ENCODE measurements around the gene TCEA2.
A peak's percentile ranks its signal among the peaks of the same experiment; 100 is the strongest.

The TCEA2 gene

GRCh38 chr20:64062596-64063388 is at the start of gene TCEA2:
Gene TCEA2, plus strand, starts transcription at chr20:64063198. Its CDS starts 115 bp downstream, at chr20:64063313.
- DNase-seq = peak; percentile 89

- DNase-seq = no peak
Observed at GRCh38 chr20:64015635-64016034, 47.4 kb upstream of the TCEA2 start.

GRCh38 chr20:64021124-64021975 is 41.6 kb upstream of the TCEA2 start:
- no peak for DNase-seq

- no peak for DNase-seq
Observed at GRCh38 chr20:64022671-64023360, 40.2 kb upstream of the TCEA2 start.

- no peak for DNase-seq
Observed at GRCh38 chr20:64023361-64024140, 39.4 kb upstream of the TCEA2 start.

GRCh38 chr20:64024141-64024990 is 38.6 kb upstream of the TCEA2 start:
- DNase-seq = no peak

GRCh38 chr20:64025101-64025825 is 37.7 kb upstream of the TCEA2 start:
- no peak for DNase-seq

- no peak for DNase-seq
Observed at GRCh38 chr20:64025826-64026412, 37.1 kb upstream of the TCEA2 start.

- DNase-seq = no peak
Observed at GRCh38 chr20:64027981-64028685, 34.9 kb upstream of the TCEA2 start.

GRCh38 chr20:64029293-64030117 is 33.5 kb upstream of the TCEA2 start:
- DNase-seq = no peak

- no peak for DNase-seq
Observed at GRCh38 chr20:64030371-64031134, 32.4 kb upstream of the TCEA2 start.

GRCh38 chr20:64031822-64032314 is 31.1 kb upstream of the TCEA2 start:
- no peak for DNase-seq

- no peak for DNase-seq
Observed at GRCh38 chr20:64032706-64033624, 30.0 kb upstream of the TCEA2 start.

- peak; percentile 28 for DNase-seq
Observed at GRCh38 chr20:64033981-64034493, 29.0 kb upstream of the TCEA2 start.

- peak; percentile 42 for DNase-seq
Observed at GRCh38 chr20:64035066-64035932, 27.7 kb upstream of the TCEA2 start.

Data from activated CD4-positive, CD25-positive, alpha-beta regulatory T cell treated with anti-CD3 and anti-CD28 coated beads, Interleukin-2, amount 50 U/mL, for 72 hours (primary cell).